Naive thymus-derived CD4-positive, alpha-beta T cell (primary cell): ENCODE data around the gene FOXRED2. TPM values are rescaled to one million over a fixed set of nuclear protein-coding genes. Genes with fewer than 3 reads are reported as not detected.

Experiments
- ATAC-seq: fragments of 150-1000 bp; cut with Tn5 transposase; 2 replicates; pipeline ENCODE4 v1.10.0; 2021; ENCODE audit warnings: mild to moderate bottlenecking, moderate library complexity
- CTCF ChIA-PET: fragments of 350-600 bp; sonication (Branson Sonifier 250); formaldehyde crosslinking; loops from one replicate; lab custom pipeline; 2021; ENCODE audit warnings: antibody characterized with exemption; lab: Charles Lee
- POLR2A ChIA-PET: fragments of 350-600 bp; sonication (Branson Sonifier 250); formaldehyde crosslinking; loops from one replicate; lab custom pipeline; 2021; ENCODE audit warnings: antibody characterized with exemption, inconsistent platforms; lab: Charles Lee
- DNase-seq, 9 donors: peaks; one replicate each; pipeline versions ENCODE4 v3.0.0 to v3.0.0-alpha.2; 2020 to 2022; ENCODE audit warnings: mixed read lengths in 1 of 9
- H3K27ac ChIP-seq: one replicate; pipeline ENCODE4 v1.7.0; 2013; ENCODE audit warnings: mild to moderate bottlenecking, low read depth, low read length, moderate library complexity
- H3K27me3 ChIP-seq, 2 donors: one replicate each; pipeline ENCODE4 v1.7.0; 2013; ENCODE audit warnings: low read length in 2 of 2, mild to moderate bottlenecking in 2 of 2, moderate library complexity in 2 of 2; ENCODE audit not compliant: control insufficient read depth in 2 of 2, insufficient read depth in 2 of 2
- H3K36me3 ChIP-seq, 3 experiments: 1 replicate in 2 of 3; 2 replicates in 1 of 3; pipeline ENCODE4 v1.7.0; 2013; ENCODE audit warnings: low read length in 3 of 3, mild to moderate bottlenecking in 3 of 3, moderate library complexity in 1 of 3; ENCODE audit not compliant: insufficient read depth in 3 of 3, control insufficient read depth in 2 of 3
- H3K4me1 ChIP-seq, 2 donors: one replicate each; pipeline ENCODE4 v1.7.0; 2013; ENCODE audit warnings: low read length in 2 of 2, mild to moderate bottlenecking in 2 of 2, moderate library complexity in 1 of 2; ENCODE audit not compliant: control insufficient read depth in 2 of 2, insufficient read depth in 2 of 2
- H3K4me3 ChIP-seq: 2 replicates; pipeline ENCODE4 v1.7.0; 2013; ENCODE audit warnings: mild to moderate bottlenecking, low read length
- H3K9me3 ChIP-seq, 3 experiments: 1 replicate in 2 of 3; 2 replicates in 1 of 3; pipeline ENCODE4 v1.7.0; 2013; ENCODE audit warnings: low read length in 3 of 3; ENCODE audit not compliant: control insufficient read depth in 2 of 3
- H3K27ac Mint-ChIP-seq, 9 donors: one replicate each; pipeline ENCODE4 v1.8.0; 2020 to 2022; ENCODE audit warnings: mixed read lengths in 9 of 9, mild to moderate bottlenecking in 8 of 9, moderate library complexity in 5 of 9, inconsistent platforms in 2 of 9
- H3K27me3 Mint-ChIP-seq, 5 donors: one replicate each; pipeline ENCODE4 v1.8.0; 2021 to 2022; ENCODE audit warnings: mixed read lengths in 5 of 5, mild to moderate bottlenecking in 1 of 5
- H3K36me3 Mint-ChIP-seq, 5 donors: one replicate each; pipeline ENCODE4 v1.8.0; 2020 to 2022; ENCODE audit warnings: mixed read lengths in 5 of 5, mild to moderate bottlenecking in 3 of 5, inconsistent platforms in 1 of 5
- H3K4me1 Mint-ChIP-seq, 7 donors: one replicate each; pipeline ENCODE4 v1.8.0; 2020 to 2022; ENCODE audit warnings: mixed read lengths in 7 of 7, mild to moderate bottlenecking in 3 of 7, inconsistent platforms in 1 of 7
- H3K4me3 Mint-ChIP-seq, 10 donors: one replicate each; pipeline ENCODE4 v1.8.0; 2020 to 2022; ENCODE audit warnings: mild to moderate bottlenecking in 10 of 10, mixed read lengths in 10 of 10, moderate library complexity in 6 of 10, inconsistent platforms in 2 of 10
- H3K9me3 Mint-ChIP-seq, 11 donors: one replicate each; pipeline ENCODE4 v1.8.0; 2020 to 2022; ENCODE audit warnings: mixed read lengths in 11 of 11, mild to moderate bottlenecking in 4 of 11, inconsistent platforms in 1 of 11, moderate library complexity in 1 of 11
- intact Hi-C, 2 donors: fragments of 100-400 bp; cut with micrococcal nuclease; formaldehyde crosslinking; loops; one replicate each; pipeline ENCODE4 v1.15.1; 2023
- polyA plus RNA-seq, 2 donors: library from polyadenylated mRNA; unstranded; fragments of 300-500 nt; fragmentation: Illumina TruSeq; gene quantifications; one replicate each; pipeline ENCODE4 v1.2.3, GENCODE V29; 2021
- total RNA-seq, 6 experiments: library from RNA in 5 of 6; stranded (reverse) in 5 of 6; gene quantifications; 1 replicate in 5 of 6; 2 replicates in 1 of 6; pipeline ENCODE4 v1.2.3 and lab custom pipeline; 2021 to 2026

The FOXRED2 gene
- total and polyA plus RNA-seq, 7 experiments from 2014 or later = 2.3 to 13.1 (median 5.6) TPM

DNA sequence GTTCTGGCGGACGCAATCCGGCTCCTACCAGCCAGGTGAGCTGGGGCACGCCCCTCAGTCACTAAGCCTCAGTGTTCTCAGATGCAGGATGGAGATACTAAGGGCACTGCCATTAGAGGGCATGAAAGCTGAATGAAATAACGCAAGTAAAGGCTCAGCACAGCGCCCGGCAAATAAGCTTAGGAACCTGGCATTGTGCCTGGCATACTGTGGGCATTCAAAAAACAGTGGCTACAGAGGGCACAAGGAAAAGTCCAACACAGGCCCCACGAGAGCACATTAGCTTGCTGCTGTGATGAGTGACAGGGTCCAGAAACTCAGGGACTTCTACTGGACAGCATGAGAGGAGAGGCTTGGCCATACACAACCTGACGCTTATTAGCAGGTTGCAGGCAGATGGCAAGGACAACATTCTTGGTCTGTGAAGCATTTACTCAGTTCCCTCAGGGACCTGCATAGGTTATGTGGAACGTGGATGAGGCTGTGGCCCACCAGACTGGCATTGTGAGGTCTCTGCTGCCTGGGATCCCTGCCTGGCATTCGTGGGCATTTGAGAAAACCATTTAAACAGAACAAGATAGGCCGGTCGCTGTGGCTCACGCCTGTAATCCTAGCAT lies 37.6 kb downstream of the FOXRED2 start:
- Histone ChIP-seq H3K4me1 (peaks cover 6 to 18% of the 10 kb centered on the region in 2 donors), H3K9me3 (no peaks in the 10 kb centered on the region), H3K36me3 (peaks cover 0 to 52% (median 0%) of the 10 kb centered on the region in 3 experiments), H3K4me3 (no peak overlapping the region), H3K27me3 (no peaks in the 10 kb centered on the region), H3K27ac (no peak overlapping the region)
- ATAC-seq (no peak), DNase-seq (no peak)
- H3K27me3 Mint-ChIP-seq = no peaks in the 10 kb centered on the region
- peaks cover 9 to 33% (median 25%) of the 10 kb centered on the region in 7 donors for H3K4me1 Mint-ChIP-seq
- peak overlapping the region in 4 of 9 donors; percentile 31 to 72 (median 47) for H3K27ac Mint-ChIP-seq
- ChIA-PET POLR2A (interaction anchor here (0.6 to 2.4 kb wide), 5 partner anchors 84 to 167 kb away, joined by 3 to 12 read pairs (median 5); no protein-coding TSS in a partner anchor), CTCF (interaction anchor here (0.5 to 7.3 kb wide), 11 partner anchors 11 to 168 kb away, joined by 3 to 119 read pairs (median 3); no protein-coding TSS in a partner anchor)
- intact Hi-C loops = no loop called here
- H3K4me3 Mint-ChIP-seq = no peak overlapping the region
- H3K36me3 Mint-ChIP-seq = peaks cover 0 to 6% (median 0%) of the 10 kb centered on the region in 5 donors
- peaks cover 0 to 2% (median 0%) of the 10 kb centered on the region in 11 donors for H3K9me3 Mint-ChIP-seq

DNA sequence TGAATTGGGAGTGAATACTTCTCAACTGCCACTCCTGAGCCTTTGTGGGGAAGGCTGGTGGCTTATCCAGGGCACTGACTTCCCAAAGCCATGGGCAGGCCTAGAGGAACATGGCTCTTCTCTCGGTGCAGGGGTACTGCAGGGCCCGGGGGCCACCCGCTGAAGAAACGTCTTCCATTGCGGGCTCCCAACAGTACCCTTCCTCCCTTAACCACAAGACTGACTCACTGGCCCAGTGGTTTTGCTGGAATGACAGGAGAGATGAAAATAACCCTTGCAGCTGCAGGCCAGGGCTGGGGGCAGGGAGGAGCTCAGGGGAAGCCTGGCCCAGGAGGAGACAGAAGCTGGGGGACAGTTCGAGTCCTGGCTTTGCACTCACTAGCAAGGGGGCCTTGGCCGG lies 38.9 kb downstream of the FOXRED2 start:
- no peak overlapping the region for H3K27ac ChIP-seq
- no peak overlapping the region for H3K4me3 ChIP-seq
- Mint-ChIP-seq H3K36me3 (peaks cover 0 to 6% (median 0%) of the 10 kb centered on the region in 5 donors), H3K4me1 (peaks cover 9 to 33% (median 25%) of the 10 kb centered on the region in 7 donors), H3K9me3 (peaks cover 0 to 2% (median 0%) of the 10 kb centered on the region in 11 donors), H3K27ac (peak overlapping the region in 3 of 9 donors; percentile 6 to 47 (median 42)), H3K27me3 (no peaks in the 10 kb centered on the region), H3K4me3 (no peak overlapping the region)
- H3K4me1 ChIP-seq = peaks cover 6 to 18% of the 10 kb centered on the region in 2 donors
- ChIA-PET POLR2A (interaction anchor here (0.8 to 2.2 kb wide), 4 partner anchors 12 to 139 kb away, joined by 3 to 6 read pairs (median 5); no protein-coding TSS in a partner anchor), CTCF (interaction anchor here (0.7 to 7.3 kb wide), 2 partner anchors 125 to 167 kb away, joined by 3 to 119 read pairs; no protein-coding TSS in a partner anchor)
- no peak for DNase-seq
- ATAC-seq = no peak
- H3K27me3 ChIP-seq = no peaks in the 10 kb centered on the region
- peaks cover 0 to 40% (median 0%) of the 10 kb centered on the region in 3 experiments for H3K36me3 ChIP-seq
- intact Hi-C loops = no loop called here
- no peaks in the 10 kb centered on the region for H3K9me3 ChIP-seq

DNA sequence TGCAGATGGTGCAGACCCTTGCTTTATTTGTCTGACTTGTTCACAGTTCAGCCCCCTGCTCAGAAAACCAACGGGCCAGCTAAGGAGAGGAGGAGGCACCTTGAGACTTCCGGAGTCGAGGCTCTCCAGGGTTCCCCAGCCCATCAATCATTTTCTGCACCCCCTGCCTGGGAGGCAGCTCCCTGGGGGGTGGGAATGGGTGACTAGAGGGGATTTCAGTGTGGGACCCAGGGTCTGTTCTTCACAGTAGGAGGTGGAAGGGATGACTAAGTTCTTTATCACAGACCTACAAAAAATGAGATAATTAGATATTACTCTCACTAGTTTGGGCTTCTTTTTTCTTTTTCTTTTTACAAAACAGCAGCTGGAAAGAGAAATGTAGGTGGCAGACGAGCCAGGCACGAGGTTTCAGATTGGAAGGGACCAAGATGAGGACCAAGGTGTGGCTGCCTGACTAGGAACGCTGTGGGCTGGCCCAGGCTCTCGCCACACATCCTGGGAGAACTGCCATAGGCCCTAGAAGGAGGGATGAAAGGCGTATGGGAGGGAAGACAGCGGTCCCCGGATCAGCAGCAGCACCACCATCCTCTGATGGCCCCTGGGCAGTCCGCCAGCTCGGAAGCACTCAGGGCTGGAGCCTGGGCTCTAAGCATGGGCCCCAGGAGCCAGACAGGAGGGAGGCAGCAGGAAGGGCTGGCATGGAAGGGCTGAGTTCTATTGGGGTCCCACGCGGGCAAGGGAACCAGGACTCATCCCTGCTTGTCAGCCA lies 39.6 kb downstream of the FOXRED2 start:
- H3K4me3 ChIP-seq = no peak overlapping the region
- peak overlapping the region in 2 of 10 donors; percentile 4 to 9 for H3K4me3 Mint-ChIP-seq
- POLR2A ChIA-PET = interaction anchor here (1.0 to 2.2 kb wide), 7 partner anchors 9 to 156 kb away, joined by 3 to 6 read pairs (median 3); no protein-coding TSS in a partner anchor
- no peaks in the 10 kb centered on the region for H3K27me3 ChIP-seq
- H3K9me3 Mint-ChIP-seq = peaks cover 0 to 2% (median 0%) of the 10 kb centered on the region in 11 donors
- peak overlapping the region; percentile 47 for H3K27ac ChIP-seq
- H3K4me1 Mint-ChIP-seq = peaks cover 10 to 33% (median 25%) of the 10 kb centered on the region in 7 donors
- no peaks in the 10 kb centered on the region for H3K9me3 ChIP-seq
- H3K36me3 Mint-ChIP-seq = peaks cover 0 to 6% (median 0%) of the 10 kb centered on the region in 5 donors
- DNase-seq = no peak
- peak overlapping the region; percentile 18 to 89 (median 74) for H3K27ac Mint-ChIP-seq
- peaks cover 0 to 32% (median 0%) of the 10 kb centered on the region in 3 experiments for H3K36me3 ChIP-seq
- ATAC-seq = no peak
- intact Hi-C loops = no loop called here
- CTCF ChIA-PET = interaction anchor here (7.3 kb wide), 1 partner anchor 166 kb away, joined by 119 read pairs; no protein-coding TSS in a partner anchor
- H3K27me3 Mint-ChIP-seq = no peaks in the 10 kb centered on the region
- H3K4me1 ChIP-seq = peaks cover 6 to 18% of the 10 kb centered on the region in 2 donors

DNA sequence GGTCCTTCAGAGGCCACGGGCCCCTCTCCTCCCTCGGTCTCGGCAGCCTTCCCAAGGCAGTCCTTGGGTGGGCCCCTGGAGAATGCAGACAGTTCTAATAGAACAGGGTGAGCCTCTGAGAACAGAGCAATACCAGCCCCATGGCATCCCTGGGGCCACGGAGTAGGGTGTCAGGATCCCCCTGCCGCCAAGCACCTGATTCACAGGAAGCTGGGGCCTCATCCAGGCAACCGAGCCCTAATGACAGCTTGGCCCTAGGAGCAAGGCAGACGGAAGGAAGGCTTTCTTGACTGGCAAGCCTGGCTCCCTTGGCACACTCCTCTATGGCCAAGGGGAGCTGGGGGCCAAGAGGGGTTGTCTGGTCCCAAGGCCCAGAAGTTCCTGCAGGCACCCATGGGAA lies 40.6 kb downstream of the FOXRED2 start:
- Histone ChIP-seq H3K27ac (peak overlapping the region; percentile 47), H3K9me3 (no peaks in the 10 kb centered on the region), H3K4me1 (peaks cover 6 to 18% of the 10 kb centered on the region in 2 donors), H3K36me3 (peaks cover 0 to 25% (median 0%) of the 10 kb centered on the region in 3 experiments), H3K4me3 (no peak overlapping the region), H3K27me3 (no peaks in the 10 kb centered on the region)
- peak overlapping the region in 7 of 9 donors; percentile 23 to 82 (median 51) for H3K27ac Mint-ChIP-seq
- intact Hi-C loops = no loop called here
- peaks cover 0 to 4% (median 0%) of the 10 kb centered on the region in 5 donors for H3K36me3 Mint-ChIP-seq
- H3K4me1 Mint-ChIP-seq = peaks cover 13 to 33% (median 25%) of the 10 kb centered on the region in 7 donors
- H3K27me3 Mint-ChIP-seq = no peaks in the 10 kb centered on the region
- no peak for ATAC-seq
- CTCF ChIA-PET = interaction anchor here (0.6 to 7.3 kb wide), 2 partner anchors 72 to 165 kb away, joined by 4 to 119 read pairs; no protein-coding TSS in a partner anchor
- DNase-seq = no peak
- H3K9me3 Mint-ChIP-seq = peaks cover 0 to 2% (median 0%) of the 10 kb centered on the region in 11 donors
- POLR2A ChIA-PET = interaction anchor here (1.0 to 2.2 kb wide), 4 partner anchors 10 to 137 kb away, joined by 3 to 6 read pairs (median 3); no protein-coding TSS in a partner anchor
- no peak overlapping the region for H3K4me3 Mint-ChIP-seq

DNA sequence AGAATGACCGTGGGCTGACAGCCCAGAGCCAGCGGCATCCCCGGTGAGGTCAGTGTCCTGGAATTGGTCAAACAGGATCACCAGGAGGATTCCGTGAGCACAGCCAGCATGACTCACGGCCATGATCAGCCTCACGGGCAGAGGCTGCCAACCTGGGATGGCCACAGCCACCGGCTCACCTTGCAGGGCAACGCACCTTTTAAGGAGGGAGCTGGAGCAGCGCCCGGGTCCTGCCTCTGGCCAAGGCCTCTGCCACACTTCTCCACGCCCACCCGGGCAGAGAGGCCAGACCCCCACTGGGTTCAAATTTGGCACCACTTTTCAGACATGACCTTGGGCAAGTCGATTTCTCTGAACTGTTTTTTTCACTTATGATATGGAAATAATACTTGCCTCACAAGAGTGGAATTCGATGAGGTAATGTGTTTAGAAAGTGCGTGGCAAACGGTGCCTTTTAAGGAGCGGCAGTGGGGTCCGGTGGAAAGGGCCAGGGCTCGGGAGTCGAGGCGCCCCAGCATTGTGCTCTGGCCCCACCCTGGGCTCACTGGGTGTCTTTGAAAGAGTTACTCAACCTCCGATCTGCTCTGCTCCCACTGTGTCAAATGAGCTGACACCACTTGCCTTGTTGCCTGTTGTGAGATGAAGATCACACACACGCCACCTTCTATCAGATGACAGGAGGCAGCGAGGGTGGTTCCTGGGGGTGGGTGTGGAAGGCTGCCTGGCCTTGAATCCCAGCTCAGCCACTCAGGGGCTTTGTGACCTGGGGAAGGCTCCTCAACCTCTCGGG lies 41.4 kb downstream of the FOXRED2 start:
- DNase-seq (no peak), ATAC-seq (no peak)
- CTCF ChIA-PET = interaction anchor here (0.6 to 7.3 kb wide), 2 partner anchors 71 to 164 kb away, joined by 4 to 119 read pairs; no protein-coding TSS in a partner anchor
- POLR2A ChIA-PET = interaction anchor here (1.5 kb wide), 1 partner anchor 11 kb away, joined by 3 read pairs; no protein-coding TSS in a partner anchor
- peak overlapping the region in 8 of 9 donors; percentile 28 to 76 (median 56) for H3K27ac Mint-ChIP-seq
- Histone ChIP-seq H3K9me3 (no peaks in the 10 kb centered on the region), H3K27me3 (no peaks in the 10 kb centered on the region), H3K4me3 (no peak overlapping the region), H3K27ac (no peak overlapping the region), H3K36me3 (peaks cover 0 to 20% (median 0%) of the 10 kb centered on the region in 3 experiments), H3K4me1 (peaks cover 6 to 16% of the 10 kb centered on the region in 2 donors)
- H3K36me3 Mint-ChIP-seq = peaks cover 0 to 4% (median 0%) of the 10 kb centered on the region in 5 donors
- peaks cover 11 to 28% (median 24%) of the 10 kb centered on the region in 7 donors for H3K4me1 Mint-ChIP-seq
- no peak overlapping the region for H3K4me3 Mint-ChIP-seq
- H3K27me3 Mint-ChIP-seq = no peaks in the 10 kb centered on the region
- H3K9me3 Mint-ChIP-seq = peaks cover 0 to 2% (median 0%) of the 10 kb centered on the region in 11 donors
- intact Hi-C loops = no loop called here
